Duodenal mucosa (tissue), 2 donors: Measurements from ENCODE around the gene ZCCHC3.

ENCODE experiments used
- H3K27ac ChIP-seq: one replicate; pipeline ENCODE4 v1.7.0; 2013; ENCODE audit warnings: low read depth, low read length
- H3K27me3 ChIP-seq, 2 donors: one replicate each; pipeline ENCODE4 v1.7.0; 2013; ENCODE audit warnings: low read length in 2 of 2, control low read depth in 1 of 2; ENCODE audit not compliant: insufficient read depth in 2 of 2, control insufficient read depth in 1 of 2
- H3K36me3 ChIP-seq, 2 donors: one replicate each; pipeline ENCODE4 v1.7.0; 2013; ENCODE audit warnings: low read length in 2 of 2, control low read depth in 1 of 2; ENCODE audit not compliant: insufficient read depth in 2 of 2, control insufficient read depth in 1 of 2
- H3K4me1 ChIP-seq, 2 donors: one replicate each; pipeline ENCODE4 v1.7.0; 2013; ENCODE audit warnings: low read length in 2 of 2, control low read depth in 1 of 2; ENCODE audit not compliant: insufficient read depth in 2 of 2, control insufficient read depth in 1 of 2
- H3K4me3 ChIP-seq, 2 donors: one replicate each; pipeline ENCODE4 v1.7.0; 2013; ENCODE audit warnings: low read length in 2 of 2, low read depth in 1 of 2
- H3K9ac ChIP-seq, 2 donors: one replicate each; pipeline ENCODE4 v1.7.0; 2013; ENCODE audit warnings: low read length in 2 of 2, low read depth in 1 of 2
- H3K9me3 ChIP-seq, 2 donors: one replicate each; pipeline ENCODE4 v1.7.0; 2013; ENCODE audit warnings: low read length in 2 of 2, control low read depth in 1 of 2; ENCODE audit not compliant: control insufficient read depth in 1 of 2

The ZCCHC3 gene

DNA sequence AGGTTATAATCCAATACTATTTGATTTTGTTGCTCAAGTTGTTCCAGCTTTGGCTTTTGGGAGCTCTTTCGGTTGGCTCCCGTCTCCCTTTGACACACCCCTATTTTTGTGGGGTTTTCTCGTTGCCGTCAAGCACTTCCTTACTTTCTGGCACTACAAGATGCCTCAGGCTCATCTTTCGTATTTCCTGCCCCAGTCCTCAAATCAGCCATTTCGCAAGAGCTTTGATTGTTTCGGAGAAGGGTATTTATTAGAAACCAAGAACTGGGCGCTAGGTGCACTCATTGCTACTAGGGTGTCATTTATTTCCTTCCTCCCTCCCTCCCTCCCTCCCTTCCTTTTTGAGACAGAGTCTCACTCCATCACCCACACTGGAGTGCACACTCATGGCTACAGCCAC is 14.7 kb downstream of the ZCCHC3 start:
- Histone ChIP-seq H3K27ac (no peak overlapping the region), H3K36me3 (no peaks in the 10 kb centered on the region), H3K9ac (no peak overlapping the region), H3K4me1 (peaks cover 4 to 10% of the 10 kb centered on the region in 2 donors), H3K4me3 (no peak overlapping the region), H3K9me3 (no peaks in the 10 kb centered on the region), H3K27me3 (no peaks in the 10 kb centered on the region)

DNA sequence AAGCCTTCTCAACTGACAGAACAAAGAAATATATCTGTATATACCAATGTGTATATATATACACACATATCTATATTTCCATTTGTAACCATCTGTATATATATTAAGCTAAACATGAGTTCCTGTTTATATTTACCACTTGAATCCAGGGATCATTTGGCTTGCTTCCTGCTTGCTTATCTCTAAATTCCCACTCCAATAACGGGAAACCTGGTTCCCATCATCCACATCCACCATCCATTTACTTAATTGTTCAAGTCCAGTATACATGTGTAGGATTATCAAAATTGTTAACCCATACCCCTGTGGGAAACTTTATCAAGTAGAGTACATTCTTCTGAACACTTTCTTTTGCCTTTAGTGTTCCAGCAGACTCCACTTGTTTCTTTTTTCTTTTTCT is 15.5 kb downstream of the ZCCHC3 start:
- H3K9ac ChIP-seq = no peak overlapping the region

DNA sequence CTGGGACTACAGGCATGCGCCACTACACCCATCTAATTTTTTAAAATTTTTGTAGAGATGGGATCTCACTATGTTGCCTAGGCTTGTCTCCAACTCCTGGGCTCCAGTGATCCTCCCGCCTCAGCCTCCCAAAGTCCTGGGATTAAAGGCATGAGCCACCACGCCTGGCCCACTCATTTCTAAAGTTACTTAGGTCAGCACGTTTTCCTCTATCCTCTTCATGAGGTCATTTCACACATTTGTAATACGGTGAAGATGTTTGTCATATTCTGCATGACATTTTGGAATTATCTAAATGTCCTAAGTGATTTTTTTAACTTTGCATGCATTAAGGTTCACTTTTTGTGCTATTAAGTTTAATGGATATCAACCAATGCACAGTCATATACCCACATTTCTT is 16.0 kb downstream of the ZCCHC3 start:
- Histone ChIP-seq H3K9ac (no peak overlapping the region), H3K9me3 (no peaks in the 10 kb centered on the region), H3K27ac (no peak overlapping the region), H3K4me1 (peaks cover 4 to 10% of the 10 kb centered on the region in 2 donors), H3K4me3 (no peak overlapping the region), H3K27me3 (no peaks in the 10 kb centered on the region), H3K36me3 (no peaks in the 10 kb centered on the region)

More for the DNA sequence above, 15.5 kb downstream of the ZCCHC3 start:
- Histone ChIP-seq H3K4me1 (peaks cover 4 to 10% of the 10 kb centered on the region in 2 donors), H3K36me3 (no peaks in the 10 kb centered on the region), H3K27ac (no peak overlapping the region), H3K4me3 (no peak overlapping the region), H3K27me3 (no peaks in the 10 kb centered on the region), H3K9me3 (no peaks in the 10 kb centered on the region)

DNA sequence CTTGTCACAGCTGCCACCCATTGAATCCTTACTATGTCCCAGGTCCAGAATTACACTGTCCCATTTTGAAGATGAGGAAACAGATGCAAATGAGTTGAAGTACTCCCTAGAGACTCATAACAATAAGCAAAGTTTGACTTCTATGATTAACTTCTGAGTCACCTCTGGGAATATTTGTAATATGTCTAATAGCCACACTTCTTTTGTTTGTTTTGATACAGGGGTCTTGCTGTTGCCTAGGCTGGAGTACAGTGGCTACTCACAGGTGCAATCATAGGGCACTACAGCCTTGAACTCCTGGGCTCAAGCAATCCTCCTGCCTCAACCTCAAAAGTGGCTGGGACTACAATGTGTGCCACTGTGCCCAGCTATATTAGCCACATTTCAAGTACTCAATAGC is 16.6 kb downstream of the ZCCHC3 start:
- Histone ChIP-seq H3K9me3 (no peaks in the 10 kb centered on the region), H3K4me1 (peaks cover 4 to 6% of the 10 kb centered on the region in 2 donors), H3K27me3 (no peaks in the 10 kb centered on the region), H3K36me3 (no peaks in the 10 kb centered on the region), H3K9ac (no peak overlapping the region), H3K4me3 (no peak overlapping the region), H3K27ac (no peak overlapping the region)

DNA sequence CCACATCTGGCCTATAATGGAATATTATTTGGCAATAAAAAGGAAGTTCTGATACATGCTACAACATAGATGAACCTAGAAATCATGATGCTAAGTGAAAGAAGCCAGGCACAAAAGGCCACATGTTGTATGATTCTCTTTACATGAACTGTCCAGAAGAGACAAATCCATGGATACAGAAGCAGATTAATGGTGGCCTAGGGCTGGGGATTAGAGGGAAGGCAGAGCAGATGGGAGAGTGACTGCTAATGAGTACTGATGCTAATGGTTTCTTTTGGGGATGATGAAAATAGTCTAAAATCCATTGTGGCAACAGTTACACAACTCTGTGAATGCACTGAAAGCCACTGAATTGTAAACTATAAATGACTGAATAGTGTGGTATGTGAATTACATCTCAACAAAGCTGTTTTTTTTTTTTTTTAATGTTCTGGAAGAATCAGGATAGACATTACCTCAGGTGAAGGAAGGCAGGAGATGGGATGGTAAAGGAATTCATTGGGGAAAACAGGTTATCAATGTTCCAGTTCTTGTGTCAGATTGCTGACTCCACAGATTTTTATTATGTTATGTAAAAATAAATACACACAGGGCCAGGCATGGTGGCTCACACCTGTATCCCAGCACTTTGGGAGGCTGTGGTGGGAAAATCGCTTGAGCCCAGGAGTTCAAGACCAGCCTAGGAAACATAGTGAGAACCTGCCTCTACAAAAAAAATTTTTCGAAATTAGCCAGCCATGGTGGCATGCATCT is 19.1 kb downstream of the ZCCHC3 start:
- no peaks in the 10 kb centered on the region for H3K27me3 ChIP-seq
- no peaks in the 10 kb centered on the region for H3K36me3 ChIP-seq
- H3K9ac ChIP-seq = no peak overlapping the region
- H3K9me3 ChIP-seq = no peaks in the 10 kb centered on the region
- H3K4me3 ChIP-seq = no peak overlapping the region
- H3K27ac ChIP-seq = no peak overlapping the region
- H3K4me1 ChIP-seq = no peaks in the 10 kb centered on the region

DNA sequence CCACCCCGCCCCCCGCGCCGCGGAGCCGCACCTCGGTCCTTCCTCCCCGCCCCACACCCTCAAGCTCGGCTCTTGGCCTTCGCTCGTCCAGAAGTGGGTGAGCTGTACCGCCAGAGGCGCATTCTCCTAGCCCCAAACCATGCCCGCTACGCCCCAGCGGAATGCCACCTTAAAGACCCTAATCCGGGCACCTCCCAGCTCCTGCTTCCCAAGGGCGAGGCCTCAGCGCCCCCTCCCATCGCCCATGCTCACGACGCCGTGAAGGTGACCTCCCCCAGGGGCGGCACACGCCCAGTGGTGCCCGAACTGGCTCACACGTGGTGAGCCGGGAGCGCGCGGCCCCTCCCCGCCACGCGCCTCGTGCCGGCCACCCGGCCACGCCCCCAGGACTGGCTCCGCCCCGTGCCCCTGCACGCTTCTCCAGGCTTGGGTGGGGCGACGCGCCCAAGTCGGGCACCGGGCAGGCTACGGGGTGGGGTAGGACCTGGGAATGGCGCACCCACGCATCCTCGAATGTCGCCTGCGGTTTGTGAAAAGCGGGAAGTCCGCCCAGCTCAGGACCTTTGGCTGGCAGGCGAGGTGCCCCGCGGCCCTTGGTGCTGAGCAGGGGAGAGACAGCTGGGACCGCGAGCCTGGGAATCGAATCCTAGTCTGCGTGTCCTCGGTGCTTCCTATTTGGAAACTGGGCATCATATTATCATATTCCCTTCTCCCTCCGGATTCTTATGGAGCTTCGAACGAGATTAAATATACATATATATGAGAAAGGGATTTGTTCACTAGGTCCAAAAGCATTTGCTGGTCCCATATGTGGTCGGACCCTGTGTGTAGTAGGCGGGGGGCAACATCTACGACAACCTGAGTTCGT is 27.0 kb downstream of the ZCCHC3 start:
- H3K9ac ChIP-seq = peak overlapping the region; percentile 92 to 93
- H3K9me3 ChIP-seq = no peaks in the 10 kb centered on the region
- H3K36me3 ChIP-seq = no peaks in the 10 kb centered on the region
- H3K4me1 ChIP-seq = peaks cover 7 to 21% of the 10 kb centered on the region in 2 donors
- H3K27ac ChIP-seq = peak overlapping the region; percentile 89
- H3K27me3 ChIP-seq = no peaks in the 10 kb centered on the region
- H3K4me3 ChIP-seq = peak overlapping the region; percentile 88 to 98

DNA sequence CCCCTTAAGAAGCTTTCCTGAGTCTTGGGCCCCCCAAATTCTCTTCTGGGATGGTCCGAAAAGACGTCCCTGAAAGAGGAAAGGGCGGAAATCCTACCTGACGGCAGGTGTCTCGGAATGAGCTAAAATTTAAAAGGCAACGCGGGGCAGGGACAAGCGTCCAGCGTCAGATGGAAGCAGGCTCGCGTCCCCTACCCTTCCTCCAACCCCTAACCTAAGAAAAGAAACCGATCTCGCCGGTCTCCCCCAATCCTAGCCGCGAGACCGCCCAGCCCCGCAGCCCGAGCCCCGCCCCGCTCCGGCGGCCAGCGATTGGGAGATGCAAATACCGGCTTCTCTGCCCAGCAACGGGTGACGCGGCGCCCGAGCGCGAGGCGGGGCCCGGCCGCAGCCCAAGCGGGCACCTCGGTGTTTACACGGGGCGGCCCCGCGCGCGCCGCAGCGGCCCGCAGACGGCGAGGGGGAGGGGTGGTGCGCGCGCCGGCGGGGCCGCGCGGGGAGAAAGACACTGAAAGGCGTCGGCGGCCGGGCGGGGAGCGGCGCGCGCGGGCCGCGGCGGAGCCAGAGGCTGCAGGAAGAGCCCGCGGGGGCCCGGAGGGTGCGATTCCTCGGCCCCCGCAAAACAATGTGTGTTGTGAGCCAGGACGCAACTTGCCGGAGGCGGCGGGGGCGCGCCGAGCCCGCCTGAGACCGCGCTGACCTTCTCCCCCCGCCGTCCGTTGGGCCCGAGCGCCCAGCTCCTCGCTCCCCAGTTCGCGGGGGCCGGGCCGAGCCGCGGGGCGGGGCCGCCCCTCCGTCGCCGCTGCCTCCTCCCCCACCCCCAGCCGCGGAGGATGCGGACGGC is 27.9 kb downstream of the ZCCHC3 start, which contains the start of gene SOX12:
Gene SOX12, plus strand, starts transcription at position 508 of the 844 bp plus-strand sequence. CDS start 373 bp downstream, outside the sequence.
- Histone ChIP-seq H3K36me3 (no peaks in the 10 kb centered on the region), H3K4me3 (peak within 1 kb of the TSS; percentile 88 to 98), H3K4me1 (peaks cover 7 to 23% of the 10 kb centered on the region in 2 donors), H3K9me3 (no peaks in the 10 kb centered on the region), H3K27ac (peak within 1 kb of the TSS; percentile 89), H3K9ac (peak within 1 kb of the TSS; percentile 92 to 93), H3K27me3 (no peaks in the 10 kb centered on the region)

DNA sequence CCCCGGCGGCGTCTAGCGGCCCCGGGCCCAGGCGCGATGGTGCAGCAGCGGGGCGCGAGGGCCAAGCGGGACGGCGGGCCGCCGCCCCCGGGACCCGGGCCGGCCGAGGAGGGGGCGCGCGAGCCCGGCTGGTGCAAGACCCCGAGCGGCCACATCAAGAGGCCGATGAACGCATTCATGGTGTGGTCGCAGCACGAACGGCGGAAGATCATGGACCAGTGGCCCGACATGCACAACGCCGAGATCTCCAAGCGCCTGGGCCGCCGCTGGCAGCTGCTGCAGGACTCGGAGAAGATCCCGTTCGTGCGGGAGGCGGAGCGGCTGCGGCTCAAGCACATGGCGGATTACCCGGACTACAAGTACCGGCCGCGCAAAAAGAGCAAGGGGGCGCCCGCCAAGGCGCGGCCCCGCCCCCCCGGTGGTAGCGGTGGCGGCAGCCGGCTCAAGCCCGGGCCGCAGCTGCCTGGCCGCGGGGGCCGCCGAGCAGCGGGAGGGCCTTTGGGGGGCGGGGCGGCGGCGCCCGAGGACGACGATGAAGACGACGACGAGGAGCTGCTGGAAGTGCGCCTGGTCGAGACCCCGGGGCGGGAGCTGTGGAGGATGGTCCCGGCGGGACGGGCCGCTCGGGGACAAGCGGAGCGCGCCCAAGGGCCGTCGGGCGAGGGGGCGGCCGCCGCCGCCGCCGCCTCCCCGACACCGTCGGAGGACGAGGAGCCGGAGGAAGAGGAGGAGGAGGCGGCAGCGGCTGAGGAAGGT is 28.7 kb downstream of the ZCCHC3 start:
- Histone ChIP-seq H3K9ac (peak overlapping the region; percentile 18 to 49), H3K4me1 (peaks cover 7 to 24% of the 10 kb centered on the region in 2 donors), H3K27ac (peak overlapping the region; percentile 64), H3K27me3 (no peaks in the 10 kb centered on the region), H3K4me3 (peak overlapping the region; percentile 66 to 74), H3K9me3 (no peaks in the 10 kb centered on the region), H3K36me3 (no peaks in the 10 kb centered on the region)

DNA sequence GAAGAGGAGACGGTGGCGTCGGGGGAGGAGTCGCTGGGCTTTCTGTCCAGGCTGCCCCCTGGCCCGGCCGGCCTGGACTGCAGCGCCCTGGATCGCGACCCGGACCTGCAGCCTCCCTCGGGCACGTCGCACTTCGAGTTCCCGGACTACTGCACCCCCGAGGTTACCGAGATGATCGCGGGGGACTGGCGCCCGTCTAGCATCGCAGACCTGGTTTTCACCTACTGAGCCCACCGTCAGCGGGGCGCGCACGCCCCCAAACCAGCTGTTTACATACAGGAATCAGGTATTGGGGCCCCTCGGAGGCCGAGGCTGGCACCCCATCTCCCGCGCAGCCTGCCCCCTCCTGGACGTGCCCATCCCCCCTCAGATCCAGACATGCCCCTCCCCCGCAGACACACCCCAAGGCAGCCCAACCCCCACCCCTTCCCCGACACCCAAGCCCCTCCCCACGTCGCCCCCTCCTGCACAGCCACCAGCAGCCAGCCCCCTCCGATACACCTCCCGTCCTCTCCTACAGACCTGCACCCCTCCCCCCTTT is 29.3 kb downstream of the ZCCHC3 start:
- Histone ChIP-seq H3K27me3 (no peaks in the 10 kb centered on the region), H3K4me1 (peaks cover 7 to 24% of the 10 kb centered on the region in 2 donors), H3K27ac (peak overlapping the region; percentile 7), H3K9ac (peak overlapping the region; percentile 18 to 49), H3K4me3 (peak overlapping the region; percentile 65 to 66), H3K9me3 (no peaks in the 10 kb centered on the region), H3K36me3 (no peaks in the 10 kb centered on the region)
